B cell (primary cell): ENCODE measurements around the gene EXOSC10. TPM values are rescaled to one million over a fixed set of nuclear protein-coding genes. Genes with fewer than 3 reads are reported as not detected.

Source experiments
- ATAC-seq: fragments of 200-7000 bp; cut with Tn5 transposase; one replicate; pipeline ENCODE4 v1.10.0; 2021; ENCODE audit warnings: low read depth, mild to moderate bottlenecking, moderate number of reproducible peaks, moderate library complexity
- CTCF ChIA-PET: fragments of 350-600 bp; sonication (Branson Sonifier 250); formaldehyde crosslinking; loops from one replicate; lab custom pipeline; 2021; ENCODE audit warnings: antibody characterized with exemption, inconsistent platforms; lab: Charles Lee
- POLR2A ChIA-PET: fragments of 350-600 bp; sonication (Branson Sonifier 250); formaldehyde crosslinking; loops from one replicate; lab custom pipeline; 2021; ENCODE audit warnings: antibody characterized with exemption; lab: Charles Lee
- DNase-seq: peaks from one replicate; pipeline ENCODE4 v3.0.0; 2013
- H2AFZ ChIP-seq: 2 replicates; pipeline ENCODE4 v1.6.1; 2012; ENCODE audit warnings: mild to moderate bottlenecking, low read depth, low read length; ENCODE audit not compliant: insufficient read depth, poor library complexity, severe bottlenecking
- H3K27ac ChIP-seq, 2 donors: 1 replicate in 1 of 2; 2 replicates in 1 of 2; pipeline ENCODE4 v1.5.1; 2012 to 2013; ENCODE audit warnings: low read length in 2 of 2, mild to moderate bottlenecking in 2 of 2, moderate library complexity in 1 of 2
- H3K27me3 ChIP-seq, 4 experiments: fragments of 200-600 bp in 1 of 4; sonication (generic) in 1 of 4; replicated peaks in 1 of 4; 1 replicate in 2 of 4; 2 replicates in 2 of 4; pipeline versions ENCODE4 v1.6.1 to v1.7.0; 2013 to 2016; ENCODE audit warnings: low read length in 3 of 4, mild to moderate bottlenecking in 2 of 4, mixed read lengths in 1 of 4, moderate library complexity in 1 of 4; ENCODE audit not compliant: insufficient read depth in 4 of 4, control insufficient read depth in 3 of 4; ENCODE audit errors: control extremely low read depth in 1 of 4
- H3K36me3 ChIP-seq, 2 experiments: replicated peaks in 1 of 2; 1 replicate in 1 of 2; 2 replicates in 1 of 2; pipeline versions ENCODE4 v1.6.1 to v1.7.1; 2013; ENCODE audit warnings: low read length in 1 of 2; ENCODE audit not compliant: insufficient read depth in 2 of 2, control insufficient read depth in 1 of 2; ENCODE audit errors: control extremely low read depth in 1 of 2, extremely low read depth in 1 of 2
- H3K4me1 ChIP-seq, 2 donors: fragments of 200-600 bp in 1 of 2; sonication (generic) in 1 of 2; 1 replicate in 1 of 2; 2 replicates in 1 of 2; pipeline versions ENCODE4 v1.5.1 to v1.6.1; 2013 to 2017; ENCODE audit warnings: low read length in 2 of 2; ENCODE audit not compliant: control insufficient read depth in 2 of 2, insufficient read depth in 2 of 2
- H3K4me2 ChIP-seq: replicated peaks from 2 replicates; pipeline ENCODE3; 2012; ENCODE audit warnings: mild to moderate bottlenecking, low read depth, low read length; ENCODE audit not compliant: poor library complexity, severe bottlenecking
- H3K4me3 ChIP-seq, 5 experiments: fragments of 200-600 bp in 1 of 5; sonication (generic) in 1 of 5; 1 replicate in 3 of 5; 2 replicates in 2 of 5; pipeline versions ENCODE4 v1.5.1 to v1.7.0; 2011 to 2016; ENCODE audit warnings: low read length in 4 of 5, mild to moderate bottlenecking in 4 of 5, low read depth in 2 of 5, control low read depth in 1 of 5, moderate library complexity in 1 of 5; ENCODE audit not compliant: insufficient read depth in 1 of 5; ENCODE audit errors: control extremely low read depth in 1 of 5, extremely low read depth in 1 of 5
- H3K79me2 ChIP-seq: fragments of 200-600 bp; sonication (generic); one replicate; pipeline ENCODE4 v1.6.0; 2016; ENCODE audit warnings: low read length; ENCODE audit not compliant: control insufficient read depth, insufficient read depth
- H3K9ac ChIP-seq: fragments of 200-600 bp; sonication (generic); 2 replicates; pipeline ENCODE4 v1.6.1; 2017; ENCODE audit warnings: mild to moderate bottlenecking, low read length, moderate library complexity
- H3K9me3 ChIP-seq, 3 donors: one replicate each; pipeline versions ENCODE4 v1.6.1 to v1.7.1; 2013; ENCODE audit warnings: low read length in 2 of 3; ENCODE audit not compliant: control insufficient read depth in 2 of 3, insufficient read depth in 1 of 3; ENCODE audit errors: control extremely low read depth in 1 of 3
- H4K20me1 ChIP-seq: 2 replicates; pipeline ENCODE4 v1.6.0; 2012; ENCODE audit warnings: mild to moderate bottlenecking, low read length; ENCODE audit not compliant: insufficient read depth, control insufficient read depth, poor library complexity, severe bottlenecking
- H3K27ac Mint-ChIP-seq: one replicate; pipeline ENCODE4 v1.8.0; 2021; ENCODE audit warnings: mixed read lengths
- H3K27me3 Mint-ChIP-seq: one replicate; pipeline ENCODE4 v1.8.0; 2021; ENCODE audit warnings: mixed read lengths
- H3K4me1 Mint-ChIP-seq: one replicate; pipeline ENCODE4 v1.8.0; 2021; ENCODE audit warnings: mixed read lengths
- H3K4me3 Mint-ChIP-seq: one replicate; pipeline ENCODE4 v1.8.0; 2021; ENCODE audit warnings: mixed read lengths
- H3K9me3 Mint-ChIP-seq: one replicate; pipeline ENCODE4 v1.8.0; 2022; ENCODE audit warnings: mixed read lengths; ENCODE audit not compliant: insufficient read depth
- EZH2 ChIP-seq: IDR thresholded peaks from 2 replicates; pipeline ENCODE4 v1.6.1; 2012; ENCODE audit warnings: borderline replicate concordance, low read depth, mild to moderate bottlenecking, moderate library complexity, low read length; ENCODE audit not compliant: insufficient read depth, poor library complexity, severe bottlenecking
- WGBS: methylation state at CpG from one replicate; pipeline ENCODE4 v1.1.5; 2013; ENCODE audit warnings: missing lambda C conversion rate; ENCODE audit not compliant: insufficient coverage; 5-methylcytosine and 5-hydroxymethylcytosine counted together
- intact Hi-C: fragments of 100-400 bp; cut with micrococcal nuclease; formaldehyde crosslinking; loops from one replicate; pipeline ENCODE4 v1.10.0; 2022
- polyA plus RNA-seq: library from polyadenylated mRNA; depleted of rRNA; stranded (reverse); fragments of >200 nt; gene quantifications from 2 replicates; pipeline ENCODE4 v1.2.3, GENCODE V29; 2012
- total RNA-seq, 2 donors: library from RNA; stranded (reverse); fragments of 120-200 nt in 1 of 2; gene quantifications; 1 replicate in 1 of 2; 2 replicates in 1 of 2; pipeline versions ENCODE4 v1.2.3 to v1.2.4, GENCODE V29; 2013 to 2022
- TF ChIP-seq, protein P1 (sequence below): fragments of 200-600 bp; IDR thresholded peaks from one replicate; pipeline ENCODE4 v1.8.0; 2022; ENCODE audit warnings: antibody characterized with exemption, mild to moderate bottlenecking

EXOSC10 gene
- total and polyA plus RNA-seq, 2 donors (not counting 1 experiment from before 2014, with no cell fraction given) = 83.4 to 119 TPM

DNA sequence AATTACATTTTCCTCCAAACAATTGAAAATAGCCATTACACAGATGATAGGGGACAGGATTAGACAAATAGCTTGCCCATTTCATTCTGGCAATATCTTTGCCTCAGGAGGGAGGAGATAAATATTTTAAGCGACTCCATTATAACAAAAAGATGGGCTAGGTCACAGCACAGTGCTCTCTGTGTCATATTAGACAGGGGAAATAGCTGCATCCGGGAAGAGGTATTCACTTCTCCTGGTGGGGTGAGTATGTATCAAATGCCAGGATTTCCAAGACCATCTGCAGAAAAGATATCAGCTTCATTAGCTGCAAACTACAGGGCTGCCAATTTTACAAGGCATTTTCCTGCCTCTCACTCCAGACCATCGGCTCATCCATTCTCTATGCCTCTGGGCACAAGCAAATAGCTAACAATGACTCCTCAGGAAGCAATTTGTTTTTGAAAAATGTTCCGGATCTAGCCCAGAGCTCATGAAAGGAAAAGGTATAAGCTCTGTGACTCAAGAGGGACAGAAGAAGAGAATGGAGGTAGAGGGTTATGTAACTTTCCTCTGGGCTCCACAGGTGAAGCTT, 47.6 kb upstream of the EXOSC10 start:
- Histone ChIP-seq H3K27me3 (no peaks in the 10 kb centered on the region), H4K20me1 (no peaks in the 10 kb centered on the region), H3K4me3 (no peak overlapping the region), H3K9me3 (no peaks in the 10 kb centered on the region), H3K36me3 (peaks cover 0 to 87% of the 10 kb centered on the region in 2 experiments), H3K4me1 (no peaks in the 10 kb centered on the region), H3K27ac (no peak overlapping the region), H3K4me2 (no peak overlapping the region), H2AFZ (no peak overlapping the region), H3K9ac (no peak overlapping the region), H3K79me2 (no peaks in the 10 kb centered on the region)
- POLR2A ChIA-PET = no interaction called here
- DNase-seq (no peak), ATAC-seq (no peak)
- H3K27me3 Mint-ChIP-seq = no peaks in the 10 kb centered on the region
- whole genome bisulfite sequencing = no CpG with 5 or more reads among the region's 4 CpGs
- no peak overlapping the region for H3K4me3 Mint-ChIP-seq
- intact Hi-C loops = no loop called here
- no peak overlapping the region for H3K27ac Mint-ChIP-seq
- TF ChIP-seq EZH2 = no peak
- H3K4me1 Mint-ChIP-seq = no peaks in the 10 kb centered on the region
- CTCF ChIA-PET = interaction anchor here (1.4 kb wide), 1 partner anchor 109 kb away, joined by 4 read pairs; no protein-coding TSS in a partner anchor
- H3K9me3 Mint-ChIP-seq = no peaks in the 10 kb centered on the region

DNA sequence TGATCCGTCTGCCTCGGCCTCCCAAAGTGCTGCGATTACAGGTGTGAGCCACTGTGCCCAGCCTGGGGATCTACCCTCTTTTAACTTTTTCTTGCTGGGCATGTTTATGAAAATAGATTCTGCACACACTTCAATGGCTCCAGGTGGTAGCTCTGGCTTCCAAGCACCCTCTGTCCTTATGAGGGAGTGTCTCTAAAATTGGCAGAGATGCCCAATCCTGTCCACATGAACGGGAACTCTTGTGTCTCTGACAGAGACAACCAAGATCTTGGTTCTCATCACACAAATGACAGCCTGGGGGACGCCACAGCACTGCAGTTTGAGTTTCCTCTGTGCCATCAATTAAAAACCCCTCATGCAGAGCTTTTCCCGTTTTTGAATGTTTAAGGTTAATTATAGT, 46.1 kb upstream of the EXOSC10 start:
- Mint-ChIP-seq H3K4me3 (no peak overlapping the region), H3K4me1 (no peaks in the 10 kb centered on the region), H3K27me3 (no peaks in the 10 kb centered on the region), H3K9me3 (no peaks in the 10 kb centered on the region), H3K27ac (no peak overlapping the region)
- H4K20me1 ChIP-seq = no peaks in the 10 kb centered on the region
- H3K27ac ChIP-seq = no peak overlapping the region
- no peak overlapping the region for H2AFZ ChIP-seq
- no peak overlapping the region for H3K4me2 ChIP-seq
- no peak for DNase-seq
- H3K4me3 ChIP-seq = no peak overlapping the region
- ChIA-PET CTCF (interaction anchor here (1.6 kb wide), 1 partner anchor 109 kb away, joined by 5 read pairs; no protein-coding TSS in a partner anchor), POLR2A (no interaction called here)
- H3K9me3 ChIP-seq = no peaks in the 10 kb centered on the region
- H3K9ac ChIP-seq = no peak overlapping the region
- no peaks in the 10 kb centered on the region for H3K27me3 ChIP-seq
- H3K36me3 ChIP-seq = peaks cover 0 to 76% of the 10 kb centered on the region in 2 experiments
- WGBS = 95% methylated on average over 3 of the region's 6 CpGs
- TF ChIP-seq, protein P1, sequence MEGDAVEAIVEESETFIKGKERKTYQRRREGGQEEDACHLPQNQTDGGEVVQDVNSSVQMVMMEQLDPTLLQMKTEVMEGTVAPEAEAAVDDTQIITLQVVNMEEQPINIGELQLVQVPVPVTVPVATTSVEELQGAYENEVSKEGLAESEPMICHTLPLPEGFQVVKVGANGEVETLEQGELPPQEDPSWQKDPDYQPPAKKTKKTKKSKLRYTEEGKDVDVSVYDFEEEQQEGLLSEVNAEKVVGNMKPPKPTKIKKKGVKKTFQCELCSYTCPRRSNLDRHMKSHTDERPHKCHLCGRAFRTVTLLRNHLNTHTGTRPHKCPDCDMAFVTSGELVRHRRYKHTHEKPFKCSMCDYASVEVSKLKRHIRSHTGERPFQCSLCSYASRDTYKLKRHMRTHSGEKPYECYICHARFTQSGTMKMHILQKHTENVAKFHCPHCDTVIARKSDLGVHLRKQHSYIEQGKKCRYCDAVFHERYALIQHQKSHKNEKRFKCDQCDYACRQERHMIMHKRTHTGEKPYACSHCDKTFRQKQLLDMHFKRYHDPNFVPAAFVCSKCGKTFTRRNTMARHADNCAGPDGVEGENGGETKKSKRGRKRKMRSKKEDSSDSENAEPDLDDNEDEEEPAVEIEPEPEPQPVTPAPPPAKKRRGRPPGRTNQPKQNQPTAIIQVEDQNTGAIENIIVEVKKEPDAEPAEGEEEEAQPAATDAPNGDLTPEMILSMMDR = no peak
- no peak for TF ChIP-seq EZH2
- ATAC-seq = no peak
- H3K79me2 ChIP-seq = no peaks in the 10 kb centered on the region
- intact Hi-C loops = no loop called here
- no peaks in the 10 kb centered on the region for H3K4me1 ChIP-seq
